ENCODE results near the gene CYSLTR2. TPM values are rescaled to one million over a fixed set of nuclear protein-coding genes. Genes with fewer than 3 reads are reported as not detected.

Gene CYSLTR2
- total RNA-seq, 1 donor from 2014 or later = 7.6 TPM

GRCh38 chr13:48630291-48630690, 23.4 kb upstream of the CYSLTR2 start:
- no peak for TF ChIP-seq CTCF (IDR thresholded peaks at IDR 0.05; ENCODE audit: borderline replicate concordance)
- no peaks in the 10 kb centered on the region for H3K36me3 ChIP-seq
- DNase-seq = no peak
- peak overlapping the region; percentile 88 for H3K27ac ChIP-seq (replicated peaks)
- peaks cover 22% of the 10 kb centered on the region for H3K4me1 ChIP-seq
- no peak overlapping the region for H3K4me3 ChIP-seq
- peaks cover 13% of the 10 kb centered on the region for H3K9me3 ChIP-seq (replicated peaks)
- intact Hi-C loops (cut with micrococcal nuclease) = no loop called here
- H3K27me3 ChIP-seq (ENCODE audit: low read depth) = no peaks in the 10 kb centered on the region

- H3K27ac ChIP-seq (replicated peaks) = peak overlapping the region; percentile 88
- no peak overlapping the region for H3K4me3 ChIP-seq
- DNase-seq = no peak
- no peaks in the 10 kb centered on the region for H3K27me3 ChIP-seq (ENCODE audit: low read depth)
- H3K9me3 ChIP-seq (replicated peaks) = peaks cover 18% of the 10 kb centered on the region
- H3K4me1 ChIP-seq = peaks cover 22% of the 10 kb centered on the region
- TF ChIP-seq CTCF (IDR thresholded peaks at IDR 0.05; ENCODE audit: borderline replicate concordance) = no peak
- intact Hi-C loops (cut with micrococcal nuclease) = no loop called here
- H3K36me3 ChIP-seq = no peaks in the 10 kb centered on the region
Measured at GRCh38 chr13:48630773-48631172, 23.0 kb upstream of the CYSLTR2 start.

- DNase-seq = no peak
- TF ChIP-seq CTCF (IDR thresholded peaks at IDR 0.05; ENCODE audit: borderline replicate concordance) = no peak
- Histone ChIP-seq H3K27ac (replicated peaks) (peak overlapping the region; percentile 88), H3K27me3 (ENCODE audit: low read depth) (no peaks in the 10 kb centered on the region), H3K4me3 (no peak overlapping the region), H3K36me3 (no peaks in the 10 kb centered on the region), H3K9me3 (replicated peaks) (peaks cover 24% of the 10 kb centered on the region), H3K4me1 (peaks cover 21% of the 10 kb centered on the region)
- intact Hi-C loops (cut with micrococcal nuclease) = no loop called here
Measured at GRCh38 chr13:48631441-48631840, 22.3 kb upstream of the CYSLTR2 start.

DNA sequence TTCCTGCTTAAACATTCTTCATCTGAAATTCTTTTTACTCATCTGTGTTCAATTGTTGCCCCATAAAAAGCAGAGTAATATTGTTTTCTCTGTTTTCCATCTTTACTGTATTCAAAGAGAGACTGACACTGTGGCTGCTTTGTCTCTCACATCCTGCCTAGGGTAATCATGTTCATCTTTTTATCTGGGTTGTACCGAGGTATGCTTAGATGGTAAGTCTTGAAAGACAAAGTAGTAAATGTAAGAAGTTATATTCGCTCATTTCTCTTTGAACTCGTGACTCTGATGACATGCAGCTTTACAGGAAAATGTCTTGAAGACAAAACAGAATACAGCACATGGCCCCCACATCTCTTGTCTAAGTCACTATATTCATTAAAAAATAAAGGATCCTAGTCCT, 20.0 kb upstream of the CYSLTR2 start:
- Histone ChIP-seq H3K9me3 (replicated peaks) (peaks cover 29% of the 10 kb centered on the region), H3K27ac (replicated peaks) (peak overlapping the region; percentile 21), H3K27me3 (ENCODE audit: low read depth) (no peaks in the 10 kb centered on the region), H3K4me3 (no peak overlapping the region), H3K36me3 (no peaks in the 10 kb centered on the region), H3K4me1 (peaks cover 10% of the 10 kb centered on the region)
- TF ChIP-seq CTCF (IDR thresholded peaks at IDR 0.05; ENCODE audit: borderline replicate concordance) = no peak
- intact Hi-C loops (cut with micrococcal nuclease) = no loop called here
- no peak for DNase-seq

GRCh38 chr13:48634636-48635035, 19.1 kb upstream of the CYSLTR2 start:
- peaks cover 29% of the 10 kb centered on the region for H3K9me3 ChIP-seq (replicated peaks)
- no peak for DNase-seq
- H3K27me3 ChIP-seq (ENCODE audit: low read depth) = no peaks in the 10 kb centered on the region
- peaks cover 10% of the 10 kb centered on the region for H3K4me1 ChIP-seq
- H3K4me3 ChIP-seq = no peak overlapping the region
- TF ChIP-seq CTCF (IDR thresholded peaks at IDR 0.05; ENCODE audit: borderline replicate concordance) = no peak
- H3K27ac ChIP-seq (replicated peaks) = no peak overlapping the region
- no peaks in the 10 kb centered on the region for H3K36me3 ChIP-seq
- intact Hi-C loops (cut with micrococcal nuclease) = no loop called here

DNA sequence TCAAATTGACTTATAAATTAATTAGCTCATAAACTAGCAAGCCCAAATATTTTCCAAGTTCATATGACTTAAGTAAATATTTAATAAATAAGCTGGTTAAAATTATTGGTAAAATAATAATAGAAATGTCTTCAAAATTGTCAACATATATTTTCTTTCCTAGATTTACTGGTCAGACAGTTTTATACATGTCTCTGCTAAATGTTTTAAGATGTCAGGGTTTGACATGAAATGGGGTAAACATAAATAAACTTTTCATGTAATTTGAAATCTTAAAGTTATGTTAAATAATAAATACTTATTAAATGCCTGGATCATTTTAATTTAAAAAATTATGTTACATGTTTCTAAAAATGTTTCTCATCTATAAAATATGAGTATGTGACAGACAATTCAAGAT, 18.3 kb upstream of the CYSLTR2 start:
- no peak overlapping the region for H3K27ac ChIP-seq (replicated peaks)
- no peak for TF ChIP-seq CTCF (IDR thresholded peaks at IDR 0.05; ENCODE audit: borderline replicate concordance)
- H3K9me3 ChIP-seq (replicated peaks) = peaks cover 29% of the 10 kb centered on the region
- no peak for DNase-seq
- H3K36me3 ChIP-seq = no peaks in the 10 kb centered on the region
- intact Hi-C loops (cut with micrococcal nuclease) = no loop called here
- H3K4me3 ChIP-seq = no peak overlapping the region
- H3K27me3 ChIP-seq (ENCODE audit: low read depth) = no peaks in the 10 kb centered on the region
- peaks cover 7% of the 10 kb centered on the region for H3K4me1 ChIP-seq

All from left ventricle myocardium inferior (tissue), 1 donor.